MCF 10A (cell line): ENCODE results near the gene TEN1. TPM values are rescaled to one million over a fixed set of nuclear protein-coding genes. Genes with fewer than 3 reads are reported as not detected.

Experiments
- BruUV-seq: library from RNA; stranded (reverse); fragments of 400-500 nt; replicated peaks from 2 replicates; lab custom pipeline; 2021; lab: Mats Ljungman, UMichigan
- CTCF ChIA-PET: fragments of 300-600 bp; sonication (Branson Sonifier 250); formaldehyde crosslinking; extraction: SDS; loops from one replicate; lab custom pipeline; 2021; ENCODE audit warnings: antibody characterized with exemption, inconsistent platforms; lab: Yijun Ruan, JAX
- POLR2A ChIA-PET: fragments of 300-600, 350-650 bp; sonication (Branson Sonifier 250); formaldehyde crosslinking; extraction: SDS; loops from one replicate; lab custom pipeline; 2020; ENCODE audit warnings: antibody characterized with exemption, inconsistent platforms; lab: Yijun Ruan, JAX
- DNase-seq: peaks from one replicate; pipeline ENCODE4 v3.0.0-alpha.2; 2018; ENCODE audit not compliant: unreplicated experiment
- H3K27ac Mint-ChIP-seq: one replicate; pipeline ENCODE4 v1.8.0; 2022; ENCODE audit warnings: mild to moderate bottlenecking, low read depth, mixed read lengths; ENCODE audit not compliant: unreplicated experiment
- H3K27me3 Mint-ChIP-seq: one replicate; pipeline ENCODE4 v1.8.0; 2022; ENCODE audit warnings: mixed read lengths; ENCODE audit not compliant: insufficient read depth, unreplicated experiment
- H3K36me3 Mint-ChIP-seq: one replicate; pipeline ENCODE4 v1.8.0; 2022; ENCODE audit warnings: mild to moderate bottlenecking, moderate library complexity, mixed read lengths; ENCODE audit not compliant: insufficient read depth, unreplicated experiment
- H3K4me1 Mint-ChIP-seq: one replicate; pipeline ENCODE4 v1.8.0; 2022; ENCODE audit warnings: mixed read lengths; ENCODE audit not compliant: insufficient read depth, unreplicated experiment
- H3K4me3 Mint-ChIP-seq: one replicate; pipeline ENCODE4 v1.8.0; 2022; ENCODE audit warnings: mild to moderate bottlenecking, moderate library complexity, mixed read lengths; ENCODE audit not compliant: unreplicated experiment
- H3K9me3 Mint-ChIP-seq: one replicate; pipeline ENCODE4 v1.8.0; 2022; ENCODE audit warnings: mixed read lengths; ENCODE audit not compliant: unreplicated experiment
- intact Hi-C: fragments of 100-400 bp; cut with micrococcal nuclease; formaldehyde crosslinking; loops from 2 replicates; pipeline ENCODE4 v1.14.1; 2022
- total RNA-seq: library from RNA; stranded (reverse); gene quantifications from 2 replicates; pipeline ENCODE4 v1.2.3, GENCODE V29; 2022
- TF ChIP-seq, protein P1 (sequence below): fragments of 200-600 bp; IDR thresholded peaks from one replicate; pipeline ENCODE4 v1.8.0; 2022; ENCODE audit warnings: antibody characterized with exemption, mild to moderate bottlenecking; ENCODE audit not compliant: unreplicated experiment

The TEN1 gene
- total RNA-seq, 1 experiment from 2014 or later = 15.4 TPM

DNA sequence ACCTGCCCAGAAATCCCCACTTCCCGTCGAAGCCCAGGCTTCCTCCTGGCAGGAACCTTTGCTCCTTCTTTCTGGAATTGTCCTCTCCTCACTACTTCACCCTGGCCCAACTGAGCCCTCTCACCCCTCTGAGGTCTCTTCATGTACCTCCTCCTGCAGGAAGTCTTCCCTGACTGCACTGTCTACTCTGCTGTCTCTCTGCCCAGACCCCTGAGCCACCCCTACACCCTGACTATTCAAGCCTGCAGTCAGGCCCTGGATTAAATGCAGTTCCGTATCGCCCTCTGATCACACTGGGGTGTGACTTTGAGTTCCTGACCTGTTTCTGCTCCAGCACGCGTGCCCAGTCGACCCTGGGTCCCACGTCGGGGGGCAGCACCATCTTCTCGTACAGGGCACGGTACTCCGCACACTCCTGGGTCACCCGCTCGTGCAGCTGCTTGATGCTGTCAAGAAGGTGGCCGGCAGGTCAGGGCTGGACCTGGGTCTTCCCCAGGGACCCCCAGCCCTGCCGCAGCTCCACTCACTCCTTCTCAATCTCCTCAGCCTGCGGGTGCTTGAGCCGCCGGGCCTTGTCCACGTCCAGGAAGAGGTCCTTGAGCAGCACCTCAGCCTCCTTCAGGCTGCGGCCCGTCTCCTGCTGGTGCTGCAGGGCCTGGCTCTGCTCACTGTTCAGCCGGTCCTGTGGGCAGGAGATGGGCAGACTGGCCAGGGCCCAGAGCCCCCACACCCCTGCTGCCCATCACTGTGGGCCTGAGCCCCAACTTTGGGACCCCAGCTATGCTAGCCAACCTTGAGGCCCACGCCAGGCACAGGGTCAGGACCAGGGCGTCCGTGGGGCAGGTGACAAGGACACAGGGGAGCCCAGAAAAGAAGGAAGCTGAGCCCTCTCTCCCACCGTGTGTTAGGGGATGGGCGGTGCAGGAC lies 44.2 kb downstream of the TEN1 start:
- H3K9me3 Mint-ChIP-seq = no peaks in the 10 kb centered on the region
- H3K27me3 Mint-ChIP-seq = no peaks in the 10 kb centered on the region
- no peaks in the 10 kb centered on the region for H3K36me3 Mint-ChIP-seq
- CTCF ChIA-PET = interaction anchor here (0.6 to 2.2 kb wide), 3 partner anchors 9 to 15 kb away, joined by 3 to 12 read pairs (median 4); no protein-coding TSS in a partner anchor
- TF ChIP-seq, protein P1, sequence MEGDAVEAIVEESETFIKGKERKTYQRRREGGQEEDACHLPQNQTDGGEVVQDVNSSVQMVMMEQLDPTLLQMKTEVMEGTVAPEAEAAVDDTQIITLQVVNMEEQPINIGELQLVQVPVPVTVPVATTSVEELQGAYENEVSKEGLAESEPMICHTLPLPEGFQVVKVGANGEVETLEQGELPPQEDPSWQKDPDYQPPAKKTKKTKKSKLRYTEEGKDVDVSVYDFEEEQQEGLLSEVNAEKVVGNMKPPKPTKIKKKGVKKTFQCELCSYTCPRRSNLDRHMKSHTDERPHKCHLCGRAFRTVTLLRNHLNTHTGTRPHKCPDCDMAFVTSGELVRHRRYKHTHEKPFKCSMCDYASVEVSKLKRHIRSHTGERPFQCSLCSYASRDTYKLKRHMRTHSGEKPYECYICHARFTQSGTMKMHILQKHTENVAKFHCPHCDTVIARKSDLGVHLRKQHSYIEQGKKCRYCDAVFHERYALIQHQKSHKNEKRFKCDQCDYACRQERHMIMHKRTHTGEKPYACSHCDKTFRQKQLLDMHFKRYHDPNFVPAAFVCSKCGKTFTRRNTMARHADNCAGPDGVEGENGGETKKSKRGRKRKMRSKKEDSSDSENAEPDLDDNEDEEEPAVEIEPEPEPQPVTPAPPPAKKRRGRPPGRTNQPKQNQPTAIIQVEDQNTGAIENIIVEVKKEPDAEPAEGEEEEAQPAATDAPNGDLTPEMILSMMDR = no peak
- peaks cover 6% of the 10 kb centered on the region for H3K4me1 Mint-ChIP-seq
- BruUV-seq = no TSS peak
- intact Hi-C loops = no loop called here
- POLR2A ChIA-PET = no interaction called here
- no peak for DNase-seq
- no peak overlapping the region for H3K4me3 Mint-ChIP-seq
- H3K27ac Mint-ChIP-seq = no peak overlapping the region

DNA sequence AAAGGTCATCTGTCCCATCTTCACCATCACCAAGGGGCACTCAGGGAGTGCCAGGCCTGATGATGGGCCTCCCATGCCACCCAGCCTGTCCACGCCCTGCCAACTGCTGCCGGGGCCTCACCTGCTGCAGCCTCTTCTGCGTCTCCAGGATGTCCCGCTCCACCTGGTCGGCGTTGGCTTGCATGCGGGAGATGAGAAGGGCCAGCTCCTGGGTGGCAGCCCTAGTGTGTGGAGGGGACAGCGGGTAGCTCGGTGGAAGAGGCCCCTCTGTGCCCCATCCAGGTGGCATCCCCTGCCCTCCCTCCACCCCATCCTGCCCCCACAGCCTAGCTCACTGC lies 44.8 kb downstream of the TEN1 start:
- intact Hi-C loops = no loop called here
- no peaks in the 10 kb centered on the region for H3K36me3 Mint-ChIP-seq
- TF ChIP-seq, protein P1 = no peak
- no peaks in the 10 kb centered on the region for H3K27me3 Mint-ChIP-seq
- ChIA-PET POLR2A (interaction anchor here (0.6 kb wide), 1 partner anchor 824 kb away, joined by 5 read pairs; no protein-coding TSS in a partner anchor), CTCF (interaction anchor here (1.3 to 2.2 kb wide), 2 partner anchors 9 to 11 kb away, joined by 4 to 12 read pairs; no protein-coding TSS in a partner anchor)
- no peak overlapping the region for H3K4me3 Mint-ChIP-seq
- no peaks in the 10 kb centered on the region for H3K9me3 Mint-ChIP-seq
- no TSS peak for BruUV-seq
- no peak for DNase-seq
- peaks cover 6% of the 10 kb centered on the region for H3K4me1 Mint-ChIP-seq
- no peak overlapping the region for H3K27ac Mint-ChIP-seq

- ChIA-PET POLR2A (interaction anchor here (0.6 kb wide), 1 partner anchor 825 kb away, joined by 5 read pairs; no protein-coding TSS in a partner anchor), CTCF (interaction anchor here (1.3 to 2.2 kb wide), 2 partner anchors 10 to 11 kb away, joined by 4 to 12 read pairs; no protein-coding TSS in a partner anchor)
- no peaks in the 10 kb centered on the region for H3K9me3 Mint-ChIP-seq
- no peak overlapping the region for H3K27ac Mint-ChIP-seq
- no peaks in the 10 kb centered on the region for H3K36me3 Mint-ChIP-seq
- no peak for DNase-seq
- no peaks in the 10 kb centered on the region for H3K27me3 Mint-ChIP-seq
- BruUV-seq = no TSS peak
- intact Hi-C loops = no loop called here
- H3K4me1 Mint-ChIP-seq = peaks cover 6% of the 10 kb centered on the region
- no peak overlapping the region for H3K4me3 Mint-ChIP-seq
- TF ChIP-seq, protein P1 = no peak
Observed at GRCh38 chr17:76024353-76024752, 45.3 kb downstream of the TEN1 start.

GRCh38 chr17:76025294-76025693 lies 46.3 kb downstream of the TEN1 start:
- no peak overlapping the region for H3K4me3 Mint-ChIP-seq
- ChIA-PET POLR2A (no interaction called here), CTCF (interaction anchor here (0.6 to 1.6 kb wide), 2 partner anchors 11 to 392 kb away, joined by 4 to 9 read pairs; partner anchors contain the start of gene SMIM5)
- H3K27me3 Mint-ChIP-seq = no peaks in the 10 kb centered on the region
- intact Hi-C loops = loop anchor here (5.0 kb wide), 1 partner anchor 47 kb away; the partner anchor contains the start of genes GALR2 and SRP68
- no peak overlapping the region for H3K27ac Mint-ChIP-seq
- peaks cover 6% of the 10 kb centered on the region for H3K4me1 Mint-ChIP-seq
- TF ChIP-seq, protein P1 = no peak
- BruUV-seq = no TSS peak
- H3K9me3 Mint-ChIP-seq = no peaks in the 10 kb centered on the region
- no peak for DNase-seq
- H3K36me3 Mint-ChIP-seq = no peaks in the 10 kb centered on the region
